IPS-11a (cell line): ENCODE results near the gene HSPG2.

Experiments used
- H3K4me3 ChIP-seq: one replicate; pipeline ENCODE4 v1.5.1; 2013; ENCODE audit warnings: low read depth, low read length, control low read depth

HSPG2 gene

GRCh38 chr1:21884456-21885235 lies 52.5 kb downstream of the HSPG2 start:
- H3K4me3 ChIP-seq = no peak overlapping the region

GRCh38 chr1:21882721-21883415 lies 54.2 kb downstream of the HSPG2 start:
- H3K4me3 ChIP-seq = no peak overlapping the region

- H3K4me3 ChIP-seq = no peak overlapping the region
Observed at GRCh38 chr1:21881250-21881649, 55.9 kb downstream of the HSPG2 start.

- H3K4me3 ChIP-seq = no peak overlapping the region
Observed at GRCh38 chr1:21880619-21880970, 56.5 kb downstream of the HSPG2 start.

GRCh38 chr1:21879928-21880618 lies 57.0 kb downstream of the HSPG2 start:
- H3K4me3 ChIP-seq = no peak overlapping the region

- no peak overlapping the region for H3K4me3 ChIP-seq
Observed at GRCh38 chr1:21878840-21879478, 58.2 kb downstream of the HSPG2 start.

- no peak overlapping the region for H3K4me3 ChIP-seq
Observed at GRCh38 chr1:21878009-21878773, 58.9 kb downstream of the HSPG2 start.

GRCh38 chr1:21876267-21876666 lies 60.8 kb downstream of the HSPG2 start:
- no peak overlapping the region for H3K4me3 ChIP-seq

- no peak overlapping the region for H3K4me3 ChIP-seq
Observed at GRCh38 chr1:21875621-21876063, 61.5 kb downstream of the HSPG2 start.

- no peak overlapping the region for H3K4me3 ChIP-seq
Observed at GRCh38 chr1:21874778-21875547, 62.1 kb downstream of the HSPG2 start.

GRCh38 chr1:21874328-21874727 lies 62.8 kb downstream of the HSPG2 start:
- no peak overlapping the region for H3K4me3 ChIP-seq

GRCh38 chr1:21873761-21874160 lies 63.3 kb downstream of the HSPG2 start:
- no peak overlapping the region for H3K4me3 ChIP-seq

- no peak overlapping the region for H3K4me3 ChIP-seq
Observed at GRCh38 chr1:21873174-21873573, 63.9 kb downstream of the HSPG2 start.

- H3K4me3 ChIP-seq = no peak overlapping the region
Observed at GRCh38 chr1:21872445-21873079, 64.5 kb downstream of the HSPG2 start.

- H3K4me3 ChIP-seq = no peak overlapping the region
Observed at GRCh38 chr1:21871943-21872342, 65.2 kb downstream of the HSPG2 start.

- no peak overlapping the region for H3K4me3 ChIP-seq
Observed at GRCh38 chr1:21870611-21871010, 66.5 kb downstream of the HSPG2 start.

- H3K4me3 ChIP-seq = no peak overlapping the region
Observed at GRCh38 chr1:21869620-21870121, 67.4 kb downstream of the HSPG2 start.

- no peak overlapping the region for H3K4me3 ChIP-seq
Observed at GRCh38 chr1:21868941-21869454, 68.1 kb downstream of the HSPG2 start.

GRCh38 chr1:21868482-21868881 lies 68.6 kb downstream of the HSPG2 start:
- no peak overlapping the region for H3K4me3 ChIP-seq
